Natural killer cell (primary cell): ENCODE results near the gene SLC52A3. TPM values are rescaled to one million over a fixed set of nuclear protein-coding genes. Genes with fewer than 3 reads are reported as not detected.

ENCODE experiments used
- ATAC-seq, 3 donors: fragments of 150-1000 bp in 2 of 3; fragments of 200-7000 bp in 1 of 3; cut with Tn5 transposase; 1 replicate in 1 of 3; 2 replicates in 2 of 3; pipeline ENCODE4 v1.10.0; 2021; ENCODE audit warnings: mild to moderate bottlenecking in 2 of 3, moderate library complexity in 2 of 3
- DNase-seq, 2 donors: peaks; one replicate each; pipeline versions ENCODE4 v3.0.0 to v3.0.0-alpha.2; 2013 to 2021; ENCODE audit warnings: mixed read lengths in 1 of 2
- H3K27ac ChIP-seq: one replicate; pipeline ENCODE4 v1.5.1; 2013; ENCODE audit warnings: mild to moderate bottlenecking, low read length
- H3K27me3 ChIP-seq: one replicate; pipeline ENCODE4 v1.6.1; 2013; ENCODE audit warnings: low read length; ENCODE audit not compliant: control insufficient read depth, insufficient read depth
- H3K36me3 ChIP-seq: one replicate; pipeline ENCODE4 v1.6.1; 2013; ENCODE audit warnings: low read length; ENCODE audit not compliant: control insufficient read depth, insufficient read depth
- H3K4me1 ChIP-seq: one replicate; pipeline ENCODE4 v1.6.1; 2013; ENCODE audit warnings: low read length; ENCODE audit not compliant: control insufficient read depth, insufficient read depth
- H3K4me3 ChIP-seq: one replicate; pipeline ENCODE4 v1.5.1; 2013; ENCODE audit warnings: low read length
- H3K9me3 ChIP-seq: one replicate; pipeline ENCODE4 v1.6.1; 2013; ENCODE audit warnings: low read length; ENCODE audit not compliant: control insufficient read depth, insufficient read depth
- H3K27ac Mint-ChIP-seq, 2 donors: one replicate each; pipeline ENCODE4 v1.8.0; 2022; ENCODE audit warnings: mild to moderate bottlenecking in 2 of 2, mixed read lengths in 2 of 2, moderate library complexity in 1 of 2
- H3K27me3 Mint-ChIP-seq, 2 donors: one replicate each; pipeline ENCODE4 v1.8.0; 2022; ENCODE audit warnings: low read depth in 2 of 2, mixed read lengths in 2 of 2
- H3K36me3 Mint-ChIP-seq: one replicate; pipeline ENCODE4 v1.8.0; 2022; ENCODE audit warnings: mixed read lengths
- H3K4me1 Mint-ChIP-seq, 2 donors: one replicate each; pipeline ENCODE4 v1.8.0; 2022; ENCODE audit warnings: mixed read lengths in 2 of 2
- H3K4me3 Mint-ChIP-seq: one replicate; pipeline ENCODE4 v1.8.0; 2022; ENCODE audit warnings: mild to moderate bottlenecking, moderate library complexity, mixed read lengths
- H3K9me3 Mint-ChIP-seq, 2 donors: one replicate each; pipeline ENCODE4 v1.8.0; 2022; ENCODE audit warnings: mixed read lengths in 2 of 2
- CTCF ChIP-seq: fragments of 200-600 bp; IDR thresholded peaks from one replicate; pipeline ENCODE4 v1.8.0; 2022; ENCODE audit warnings: antibody characterized with exemption
- WGBS: methylation state at CpG from one replicate; pipeline ENCODE4 v1.1.7; 2013; ENCODE audit warnings: missing lambda C conversion rate; ENCODE audit not compliant: insufficient coverage; 5-methylcytosine and 5-hydroxymethylcytosine counted together
- intact Hi-C: fragments of 100-400 bp; cut with micrococcal nuclease; formaldehyde crosslinking; loops from one replicate; pipeline ENCODE4 v1.14.2; 2022
- total RNA-seq, 4 donors: library from RNA; stranded (reverse); fragments of 120-200 nt in 1 of 4; gene quantifications; one replicate each; pipeline versions ENCODE4 v1.2.3 to v1.2.4, GENCODE V29; 2013 to 2022

Gene SLC52A3
- total RNA-seq, 3 donors from 2014 or later (not counting 1 experiment from before 2014, with no cell fraction given) = not detected

- Histone ChIP-seq H3K4me1 (no peaks in the 10 kb centered on the region), H3K4me3 (no peak overlapping the region), H3K27ac (no peak overlapping the region), H3K36me3 (no peaks in the 10 kb centered on the region), H3K27me3 (no peaks in the 10 kb centered on the region), H3K9me3 (no peaks in the 10 kb centered on the region)
- Mint-ChIP-seq H3K36me3 (no peaks in the 10 kb centered on the region), H3K4me1 (no peaks in the 10 kb centered on the region), H3K27me3 (peaks cover 7 to 11% of the 10 kb centered on the region in 2 donors), H3K9me3 (no peaks in the 10 kb centered on the region), H3K4me3 (no peak overlapping the region), H3K27ac (no peak overlapping the region)
- intact Hi-C loops = no loop called here
- no peak for TF ChIP-seq CTCF
- DNase-seq = no peak
- 25% methylated on average over 1 of the region's 3 CpGs for WGBS
- ATAC-seq = no peak
Observed at GRCh38 chr20:753136-753535, 15.2 kb downstream of the SLC52A3 start.

- 89% methylated on average over 5 of the region's 5 CpGs for WGBS
- no peak overlapping the region for H3K4me3 ChIP-seq
- Mint-ChIP-seq H3K36me3 (no peaks in the 10 kb centered on the region), H3K4me3 (no peak overlapping the region), H3K27me3 (peaks cover 7% of the 10 kb centered on the region in 2 donors), H3K9me3 (no peaks in the 10 kb centered on the region), H3K27ac (no peak overlapping the region), H3K4me1 (no peaks in the 10 kb centered on the region)
- H3K27me3 ChIP-seq = no peaks in the 10 kb centered on the region
- no peak for ATAC-seq
- intact Hi-C loops = no loop called here
- TF ChIP-seq CTCF = no peak
- H3K9me3 ChIP-seq = no peaks in the 10 kb centered on the region
- no peaks in the 10 kb centered on the region for H3K36me3 ChIP-seq
- H3K4me1 ChIP-seq = no peaks in the 10 kb centered on the region
- DNase-seq = no peak
- no peak overlapping the region for H3K27ac ChIP-seq
Observed at GRCh38 chr20:752291-752690, 16.0 kb downstream of the SLC52A3 start.

- no peak for TF ChIP-seq CTCF
- DNase-seq = no peak
- Histone ChIP-seq H3K4me3 (no peak overlapping the region), H3K27ac (no peak overlapping the region), H3K9me3 (no peaks in the 10 kb centered on the region), H3K36me3 (no peaks in the 10 kb centered on the region), H3K27me3 (no peaks in the 10 kb centered on the region), H3K4me1 (no peaks in the 10 kb centered on the region)
- WGBS = 84% methylated on average over 5 of the region's 5 CpGs
- intact Hi-C loops = no loop called here
- H3K27ac Mint-ChIP-seq = no peak overlapping the region
- no peaks in the 10 kb centered on the region for H3K9me3 Mint-ChIP-seq
- no peak for ATAC-seq
- H3K4me1 Mint-ChIP-seq = no peaks in the 10 kb centered on the region
- H3K36me3 Mint-ChIP-seq = no peaks in the 10 kb centered on the region
- H3K27me3 Mint-ChIP-seq = peaks cover 7% of the 10 kb centered on the region in 2 donors
- no peak overlapping the region for H3K4me3 Mint-ChIP-seq
Observed at GRCh38 chr20:751761-752160, 16.5 kb downstream of the SLC52A3 start.

GRCh38 chr20:750801-751200 is 17.5 kb downstream of the SLC52A3 start:
- Mint-ChIP-seq H3K27ac (no peak overlapping the region), H3K36me3 (no peaks in the 10 kb centered on the region), H3K9me3 (no peaks in the 10 kb centered on the region), H3K4me1 (no peaks in the 10 kb centered on the region), H3K27me3 (peaks cover under 1 to 4% of the 10 kb centered on the region in 2 donors), H3K4me3 (no peak overlapping the region)
- Histone ChIP-seq H3K36me3 (no peaks in the 10 kb centered on the region), H3K27ac (no peak overlapping the region), H3K27me3 (no peaks in the 10 kb centered on the region), H3K4me3 (no peak overlapping the region), H3K9me3 (no peaks in the 10 kb centered on the region), H3K4me1 (no peaks in the 10 kb centered on the region)
- intact Hi-C loops = no loop called here
- WGBS = 98% methylated on average over 3 of the region's 3 CpGs
- DNase-seq (no peak), ATAC-seq (no peak)
- no peak for TF ChIP-seq CTCF
